HG02571 (cell line): ENCODE results near the gene MYL2.

Experiments used
- ATAC-seq: cut with Tn5 transposase; IDR thresholded peaks from one replicate; pipeline ENCODE4 v1.9.1; 2021; ENCODE audit warnings: mild to moderate bottlenecking, moderate library complexity; ENCODE audit not compliant: unreplicated experiment

MYL2 gene

DNA sequence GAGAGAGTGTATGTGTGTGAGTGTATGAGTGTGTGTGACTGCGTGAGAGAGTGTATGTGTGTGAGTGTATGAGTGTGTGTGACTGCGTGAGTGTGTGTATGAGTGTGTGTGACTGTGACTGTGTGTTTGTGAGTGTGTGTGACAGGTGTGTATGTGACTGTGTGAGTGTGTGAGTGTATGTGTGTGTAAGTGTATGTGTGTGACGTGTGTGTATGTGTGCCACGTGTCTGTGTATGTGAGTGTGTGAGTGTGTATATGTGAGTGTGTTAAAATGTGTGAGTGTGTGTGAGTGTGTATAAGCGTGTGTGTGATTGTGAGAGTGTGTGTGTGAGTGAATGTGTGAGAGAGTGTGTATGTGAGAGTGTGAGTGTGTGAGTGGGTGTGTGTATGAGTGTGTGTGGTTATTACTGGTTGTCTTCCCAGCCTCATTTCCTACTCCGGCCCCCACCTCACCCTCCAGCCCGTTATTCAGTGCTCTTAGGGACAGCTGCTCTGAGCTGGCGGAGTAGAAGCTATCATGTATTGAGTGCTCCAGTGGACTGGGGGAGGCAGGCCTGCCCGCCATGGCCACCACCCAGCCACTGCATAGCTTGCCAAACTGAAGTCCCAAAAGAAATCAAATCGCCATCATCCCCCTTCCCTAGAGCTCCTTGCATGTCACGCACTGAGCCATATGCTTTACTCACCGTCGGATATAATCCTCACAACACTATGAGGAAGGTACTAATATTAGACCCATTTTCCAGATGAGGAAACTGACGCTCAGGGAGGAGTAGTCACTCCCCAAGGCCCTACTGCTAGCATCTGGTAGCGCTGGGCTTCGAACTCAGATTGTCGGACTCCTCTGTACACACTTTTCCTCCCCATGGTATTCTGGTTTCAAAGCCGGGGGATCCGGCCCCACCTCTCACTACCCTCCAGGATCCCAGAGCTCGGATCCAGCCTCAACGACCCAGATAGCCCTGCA is 10.3 kb upstream of the MYL2 start:
- ATAC-seq: no peak

DNA sequence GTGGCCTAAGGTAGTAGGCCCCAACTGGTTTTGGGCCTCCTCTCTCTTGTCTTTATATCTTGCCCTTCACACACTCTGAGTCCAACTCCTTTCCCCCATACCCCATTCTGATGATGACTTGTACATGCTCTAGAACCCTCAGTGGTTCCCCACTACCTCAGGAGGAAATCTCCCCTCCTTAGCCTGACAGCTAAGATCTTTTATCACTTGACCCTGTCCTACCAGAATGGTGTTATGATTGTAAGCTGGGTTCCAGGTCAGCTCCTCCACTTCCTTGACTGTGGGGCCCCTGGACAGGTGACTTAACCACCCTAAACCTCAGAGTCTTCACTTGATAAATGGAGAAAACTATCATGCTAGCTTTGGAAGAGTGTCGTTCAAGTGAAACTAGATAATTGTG is 9.4 kb upstream of the MYL2 start:
- ATAC-seq: no peak

DNA sequence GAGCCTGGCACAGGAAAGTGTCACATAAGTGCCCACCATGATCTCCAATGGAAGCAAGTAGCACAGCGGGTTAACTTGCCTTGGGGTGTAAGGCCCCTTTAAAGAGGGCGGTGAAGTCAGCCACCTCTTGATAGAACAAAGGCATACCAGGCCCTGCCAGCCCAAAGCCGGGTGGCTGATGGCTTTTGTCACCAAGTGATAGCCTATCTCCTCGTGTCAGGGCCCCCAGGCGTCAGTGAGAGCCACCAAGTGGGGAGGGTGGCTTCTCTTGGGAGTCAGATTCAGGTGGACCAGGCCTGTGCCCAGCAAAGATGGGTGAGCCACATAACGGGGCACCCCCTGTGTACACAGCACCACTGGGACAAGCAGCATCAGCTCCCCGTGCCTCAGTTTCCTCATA is 8.3 kb upstream of the MYL2 start:
- ATAC-seq: no peak

DNA sequence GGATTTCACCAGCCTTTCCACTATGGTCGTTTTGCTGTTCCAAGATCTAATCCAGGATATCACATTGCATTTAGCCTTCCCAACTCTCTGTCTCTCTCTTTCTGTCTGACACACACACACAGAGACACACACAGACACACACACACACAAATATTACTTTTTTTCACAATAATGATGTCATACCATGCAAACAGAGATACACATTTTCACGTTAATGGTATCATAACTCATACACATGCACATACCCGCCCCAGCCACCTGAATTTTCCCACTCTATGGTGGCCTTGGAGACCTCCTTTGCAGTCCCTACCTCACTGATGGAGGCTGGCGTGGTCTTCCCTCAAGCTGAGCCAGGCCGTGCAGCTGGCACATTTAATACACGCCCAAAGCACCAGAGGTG is 7.2 kb upstream of the MYL2 start:
- no peak for ATAC-seq

DNA sequence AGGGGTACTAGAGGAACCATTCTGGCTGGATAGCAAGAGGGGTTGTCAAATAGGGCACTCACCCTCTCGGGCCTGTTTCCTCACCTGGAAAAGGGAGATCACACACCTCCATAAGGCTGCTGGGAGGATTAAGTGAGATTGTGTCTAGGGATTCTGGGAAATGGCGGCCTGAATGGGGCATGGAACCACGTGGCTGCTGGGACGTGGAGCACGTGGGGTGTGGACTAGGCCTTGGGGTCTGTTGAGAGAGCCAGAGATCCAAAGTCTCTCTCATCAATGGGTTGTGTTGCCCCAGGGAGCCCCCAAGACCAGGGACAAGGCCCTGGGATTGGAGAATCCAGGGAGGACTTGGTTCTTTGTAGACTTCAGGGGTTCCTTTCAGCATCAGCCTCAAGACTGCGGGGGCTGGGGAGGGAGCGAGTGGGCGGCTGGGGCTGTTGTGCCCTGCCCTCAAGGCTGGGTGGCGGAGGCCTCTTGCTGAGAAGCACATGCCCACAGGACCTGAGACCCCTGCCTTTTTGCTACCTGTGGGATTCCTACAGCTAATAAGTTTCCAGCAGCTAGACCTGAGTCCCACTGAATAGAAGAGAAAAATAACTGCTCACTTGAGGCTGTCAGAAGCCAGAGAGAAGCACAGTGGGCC is 3.4 kb upstream of the MYL2 start:
- no peak for ATAC-seq

DNA sequence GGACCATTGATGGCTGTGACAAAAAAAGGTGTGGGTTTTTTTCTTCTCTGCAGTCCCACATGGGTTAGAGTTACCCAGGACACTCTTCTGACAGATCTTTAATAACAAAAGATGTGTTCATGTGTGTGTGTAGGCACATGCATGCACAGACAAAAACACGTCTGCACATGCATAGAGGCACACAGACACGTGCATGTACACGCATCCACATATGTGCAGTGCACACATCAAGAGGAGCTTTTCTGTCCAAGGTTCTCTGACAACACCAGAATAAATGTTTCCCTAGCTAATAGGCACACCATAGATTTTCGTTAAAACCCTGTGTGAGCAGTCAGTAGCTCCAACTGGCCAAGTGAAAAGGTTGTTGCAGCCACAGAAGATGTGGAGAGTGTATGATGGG is 2.8 kb upstream of the MYL2 start:
- no peak for ATAC-seq

DNA sequence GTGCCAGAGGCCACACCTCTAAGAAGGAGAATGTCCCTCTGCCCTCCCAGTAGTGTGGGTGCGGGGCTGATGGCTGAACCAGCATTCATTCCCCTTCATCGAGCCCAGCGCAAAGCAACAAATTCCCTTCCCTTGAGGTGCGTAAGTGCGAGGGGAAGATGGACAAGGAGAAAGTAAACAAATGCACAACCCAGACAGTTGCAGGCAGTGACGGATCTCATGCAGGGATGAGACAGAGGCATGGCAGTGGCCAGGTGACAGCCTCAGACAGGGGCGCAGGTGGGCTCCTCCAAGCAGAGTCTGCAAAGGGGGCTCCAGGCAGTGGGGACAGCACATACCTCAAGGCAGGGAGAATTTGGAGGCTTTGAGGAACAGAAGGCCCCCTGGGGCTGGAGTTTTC is 2.3 kb upstream of the MYL2 start:
- no peak for ATAC-seq

DNA sequence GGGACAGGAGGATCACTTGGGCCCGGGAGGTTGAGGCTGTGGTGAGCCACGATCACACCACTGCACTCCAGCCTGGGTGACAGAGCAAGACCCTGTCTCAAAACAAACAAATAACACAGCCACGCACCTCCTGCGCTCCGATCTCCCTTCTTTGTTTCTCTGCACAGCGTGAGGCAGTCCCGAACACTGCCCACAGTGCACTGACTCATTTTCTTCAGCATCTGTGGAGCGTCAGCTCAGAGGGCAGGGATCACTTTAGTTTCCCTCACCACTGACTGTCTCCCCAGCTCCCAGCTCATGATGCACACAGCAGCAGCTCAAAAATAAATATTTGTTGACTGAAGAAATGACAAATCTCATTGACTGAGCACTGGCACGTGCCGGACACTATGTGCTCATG is 883 bp upstream of the MYL2 start:
- ATAC-seq: no peak

DNA sequence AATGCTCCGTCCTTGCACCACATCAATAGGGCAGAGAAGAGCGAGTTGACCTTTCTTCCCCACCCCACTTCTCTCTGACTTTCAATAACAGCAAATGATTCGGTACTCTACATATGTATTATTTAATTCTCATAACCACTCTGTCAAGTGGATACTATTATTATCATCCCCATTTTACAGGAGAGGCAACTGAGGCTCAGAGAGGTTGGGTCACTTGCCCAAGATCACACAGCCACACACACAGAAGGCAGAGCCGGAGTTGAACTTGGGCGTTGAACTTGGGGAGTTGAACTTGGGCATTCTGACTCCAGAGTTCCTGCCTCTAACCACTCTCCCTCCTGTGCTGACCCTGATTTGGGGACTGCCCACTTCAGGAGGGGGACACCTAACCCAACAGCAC is 659 bp downstream of the MYL2 start:
- no peak for ATAC-seq

DNA sequence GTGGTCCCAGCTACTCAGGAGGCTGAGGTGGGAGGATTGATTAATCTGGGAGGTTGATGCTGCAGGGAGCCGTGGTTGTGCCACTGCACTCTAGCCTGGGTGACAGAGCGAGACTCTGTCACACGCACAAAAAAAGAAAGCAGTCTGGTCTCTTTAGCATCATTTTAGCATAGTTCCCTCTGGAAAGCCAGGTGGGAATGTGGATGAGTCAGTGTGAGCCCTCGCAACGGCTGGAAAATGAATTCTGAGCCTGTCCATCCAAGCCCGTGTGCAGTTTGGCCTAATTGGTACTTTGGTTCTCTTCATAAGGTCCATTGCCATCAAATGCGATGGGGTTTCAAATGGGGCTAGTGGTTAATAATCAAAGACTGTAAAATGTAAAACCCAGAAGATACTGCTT is 2.4 kb downstream of the MYL2 start:
- ATAC-seq: no peak

DNA sequence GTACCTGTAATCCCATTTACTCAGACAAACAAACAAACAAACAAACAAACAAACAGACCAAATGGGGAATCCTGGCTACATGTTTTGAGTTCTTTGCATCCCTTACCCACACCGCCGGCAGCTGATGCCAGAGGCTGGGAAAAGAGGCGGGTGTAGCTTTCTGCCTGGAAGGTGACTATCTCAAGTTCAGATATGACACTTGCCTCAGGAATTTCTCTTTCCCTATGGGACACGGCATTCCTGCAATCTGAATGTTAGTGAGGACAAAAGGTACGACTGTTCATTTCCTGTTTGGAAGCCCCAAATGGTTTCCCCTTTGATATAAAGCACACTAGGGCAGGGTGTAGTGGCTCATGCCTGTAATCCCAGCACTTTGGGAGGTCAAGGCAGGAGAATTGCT is 2.9 kb downstream of the MYL2 start:
- no peak for ATAC-seq

DNA sequence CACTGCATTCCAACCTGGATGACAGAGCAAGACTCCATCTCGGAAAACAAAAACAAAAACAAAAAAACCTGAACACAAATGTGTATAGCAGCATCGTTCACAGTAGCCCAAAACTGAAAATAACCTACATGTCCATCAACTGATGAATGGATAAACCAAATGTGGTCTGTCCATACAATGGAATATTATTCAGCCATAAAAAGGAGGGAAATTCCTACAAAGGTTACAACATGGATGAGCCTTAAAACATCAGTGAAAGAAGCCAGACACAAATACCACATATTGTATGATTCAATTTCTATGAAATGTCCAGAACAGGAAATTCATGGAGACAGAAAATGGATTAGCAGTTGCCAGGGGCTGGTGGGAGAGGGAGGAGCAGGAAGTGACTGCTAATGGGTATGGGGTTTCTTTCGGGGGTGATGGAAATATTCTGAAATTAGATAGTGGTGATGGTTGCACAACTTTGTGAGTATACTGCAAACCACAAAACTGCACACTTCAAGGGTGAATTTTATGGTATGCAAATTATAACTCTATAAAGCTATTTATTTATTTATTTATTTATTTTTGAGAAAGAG is 4.0 kb downstream of the MYL2 start:
- ATAC-seq: no peak

DNA sequence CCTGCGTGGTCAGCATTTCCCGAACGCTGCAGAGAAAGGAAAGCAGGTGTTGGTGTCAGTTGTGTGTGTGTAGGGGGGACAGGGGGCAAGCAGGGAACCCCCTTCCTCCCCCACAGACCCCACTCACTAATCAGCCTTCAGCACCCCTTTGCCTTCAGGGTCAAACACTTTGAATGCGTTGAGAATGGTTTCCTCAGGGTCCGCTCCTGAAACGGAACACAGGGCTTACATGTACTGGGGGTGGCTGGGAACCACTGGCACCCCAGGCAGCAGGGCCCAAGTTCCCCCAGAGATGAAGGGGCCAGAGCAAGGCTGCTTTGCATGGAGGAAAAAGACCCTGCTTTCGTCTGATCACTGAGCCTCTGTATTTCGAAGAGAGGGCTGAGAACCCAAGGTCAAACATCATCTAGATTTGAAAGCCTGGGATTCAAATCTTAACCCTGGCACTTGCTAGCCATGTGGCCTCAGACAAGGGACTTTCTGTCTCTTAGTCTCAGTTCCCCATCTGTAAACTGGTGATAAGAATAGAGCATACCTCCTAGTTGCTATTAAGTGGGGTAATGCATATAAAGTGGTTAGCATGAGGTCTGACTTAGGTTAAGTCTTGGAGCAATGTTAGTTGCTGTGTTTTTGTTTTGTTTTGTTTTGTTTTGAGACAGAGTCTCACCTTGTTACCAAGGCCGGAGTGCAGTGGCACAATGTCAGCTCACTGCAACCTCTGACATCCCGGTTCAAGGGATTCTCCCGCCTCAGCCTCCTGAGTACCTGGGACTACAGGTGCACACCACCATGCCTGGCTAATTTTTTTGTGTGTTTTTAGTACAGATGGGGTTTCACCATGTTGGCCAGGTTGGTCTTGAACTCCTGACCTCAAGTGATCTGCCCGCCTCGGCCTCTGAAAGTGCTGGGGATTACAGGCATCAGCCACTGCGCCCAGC is 7.0 kb downstream of the MYL2 start:
- peak; percentile 98 for ATAC-seq

DNA sequence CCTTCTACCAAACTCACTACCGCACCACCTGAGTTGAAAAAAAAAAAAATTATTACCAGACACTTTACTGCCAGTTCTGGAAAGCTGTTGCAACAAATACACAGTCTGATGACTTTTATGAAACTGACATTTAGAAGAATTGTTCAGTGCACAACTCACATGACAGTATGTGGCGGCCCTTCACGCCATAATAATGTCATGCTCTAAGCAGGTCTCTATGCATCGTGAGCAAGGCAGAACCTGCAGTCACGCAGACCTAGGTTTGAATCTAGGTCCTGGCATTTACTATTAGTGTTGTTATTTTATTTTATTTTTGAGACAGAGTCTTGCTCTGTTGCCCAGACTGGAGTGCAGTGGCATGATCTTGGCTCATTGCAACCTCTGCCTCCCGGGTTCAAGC is 8.1 kb downstream of the MYL2 start:
- ATAC-seq: no peak

DNA sequence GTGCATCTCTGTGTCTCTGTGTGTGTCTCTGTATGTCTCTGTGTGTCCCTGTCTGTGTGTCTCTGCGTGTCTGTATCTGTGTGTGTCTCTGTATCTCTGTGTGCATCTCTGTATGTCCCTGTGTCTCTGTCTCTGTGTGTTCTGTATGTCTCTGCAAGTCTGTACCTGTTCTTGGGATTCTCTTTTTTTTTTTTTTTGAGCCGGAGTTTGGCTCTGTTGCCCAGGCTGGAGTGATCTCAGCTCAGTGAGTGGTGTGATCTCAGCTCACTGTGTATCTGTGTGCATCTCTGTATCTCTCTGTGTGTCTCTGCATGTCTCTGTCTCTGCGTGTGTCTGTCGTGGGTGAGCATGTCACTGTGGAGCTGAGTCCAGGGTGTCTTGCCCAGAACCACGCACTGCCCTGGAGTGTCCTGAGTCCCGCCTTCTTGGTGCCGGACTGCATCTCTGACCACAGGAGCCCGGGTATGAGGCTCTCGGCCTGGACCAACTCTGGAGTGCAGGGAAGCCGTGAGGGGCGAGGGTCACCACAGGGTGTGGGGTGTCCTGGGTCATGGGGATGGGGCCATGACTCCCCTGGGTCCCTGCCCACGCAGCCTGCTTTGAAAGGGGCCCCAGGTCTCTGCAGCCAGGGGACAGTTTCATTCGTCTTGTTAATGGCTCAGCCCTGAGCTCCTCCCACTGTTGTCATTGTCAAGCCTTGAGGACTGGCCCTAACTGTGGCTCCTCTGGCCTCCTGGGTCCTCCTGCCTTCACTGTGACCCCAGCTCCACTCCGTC is 11.8 kb downstream of the MYL2 start:
- ATAC-seq: no peak

DNA sequence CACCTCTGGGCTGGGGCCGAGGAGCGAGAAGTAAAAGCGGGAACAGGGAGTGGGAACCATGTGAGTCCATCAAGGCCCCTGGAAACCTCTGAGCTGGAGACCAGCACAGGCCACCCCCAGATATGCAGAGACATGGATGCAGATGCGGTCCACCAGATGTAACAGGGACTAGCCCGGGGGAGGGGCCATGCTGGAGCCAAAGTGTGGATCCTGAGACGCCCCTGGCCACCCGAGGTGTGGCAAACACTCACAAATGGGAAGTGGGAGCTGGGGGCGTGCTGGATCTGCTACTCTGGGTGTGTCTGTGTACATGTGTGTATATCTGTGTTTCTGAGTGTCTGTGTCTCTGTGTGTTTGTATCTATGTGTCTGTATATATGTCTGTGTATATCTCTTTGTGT is 12.8 kb downstream of the MYL2 start:
- no peak for ATAC-seq

DNA sequence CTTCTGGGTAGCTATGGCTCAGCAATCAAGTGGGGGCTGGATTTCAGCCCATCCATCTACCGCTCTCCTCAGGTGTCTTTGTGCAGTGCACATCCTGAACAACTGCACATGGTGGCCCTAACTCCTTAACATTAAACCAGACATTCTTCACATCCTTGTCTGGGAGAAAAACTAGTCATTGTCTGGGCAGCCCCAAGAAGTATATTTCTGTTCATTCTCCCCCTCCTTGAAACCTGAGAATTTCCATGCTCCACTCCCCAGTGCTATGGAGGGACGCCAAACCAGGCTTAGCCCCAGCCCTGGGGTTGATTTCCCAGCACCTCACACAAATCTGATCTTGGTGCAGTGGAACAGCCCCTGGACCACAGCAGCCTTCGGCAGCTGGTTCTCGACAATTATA is 13.4 kb downstream of the MYL2 start:
- no peak for ATAC-seq

DNA sequence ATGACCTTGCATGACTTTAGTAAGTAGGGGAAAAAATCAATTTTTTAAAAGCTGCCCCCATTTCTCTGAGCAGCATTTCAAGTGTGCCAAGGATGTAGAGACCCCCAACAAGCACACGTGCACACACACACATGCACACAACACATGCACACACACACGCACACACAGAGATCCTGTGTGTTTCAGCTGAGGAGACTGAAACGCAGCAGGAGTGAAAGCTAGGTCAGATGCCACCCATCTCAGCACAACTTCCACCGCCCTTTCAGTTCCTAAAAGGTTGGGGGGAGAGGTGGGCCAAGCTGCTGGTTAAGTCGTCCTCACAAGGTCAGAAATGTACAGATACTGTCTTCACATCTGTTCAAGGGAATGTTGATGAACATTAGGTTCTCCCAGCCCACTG is 13.9 kb downstream of the MYL2 start:
- ATAC-seq: no peak

DNA sequence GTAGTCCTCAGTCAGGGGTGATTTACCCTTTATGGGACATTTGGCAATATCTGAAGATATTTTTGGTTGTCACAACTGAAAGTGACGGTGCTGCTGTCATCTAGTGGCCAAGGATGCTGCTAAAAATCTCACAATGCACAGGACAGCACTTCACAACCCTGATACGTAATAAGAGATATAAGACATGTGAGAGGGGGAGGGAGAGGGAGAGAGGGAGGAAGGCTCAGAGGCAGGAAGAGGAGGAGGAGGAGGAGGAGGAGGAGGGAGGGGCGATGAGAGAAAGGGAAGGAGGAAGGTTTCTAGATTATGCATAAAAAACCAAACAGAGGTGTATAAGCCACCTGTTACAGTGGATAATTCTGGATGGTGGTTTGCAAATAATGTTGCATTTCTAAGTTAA is 14.3 kb downstream of the MYL2 start:
- no peak for ATAC-seq

DNA sequence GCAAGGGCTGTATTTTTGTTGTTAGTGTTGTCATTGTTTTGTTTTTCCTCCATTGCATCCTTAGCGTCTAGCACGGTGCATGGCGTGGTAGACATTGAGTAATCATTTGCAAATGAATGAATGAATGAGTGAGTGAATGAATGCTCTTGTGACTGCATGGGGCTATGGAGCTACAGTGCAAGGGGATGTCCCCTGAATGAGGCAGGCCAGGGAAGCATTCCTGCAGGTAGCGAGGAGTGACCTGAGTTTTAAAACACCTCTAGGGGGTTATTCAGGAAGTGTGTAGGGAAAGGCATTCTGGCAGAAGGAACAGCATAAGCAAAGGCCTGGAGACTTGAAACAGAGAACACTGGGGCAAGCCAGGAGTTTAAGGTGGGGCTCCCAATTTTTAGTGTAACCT is 16.9 kb downstream of the MYL2 start:
- ATAC-seq: no peak
